Measurements from ENCODE around the gene C16orf95. TPM values are rescaled to one million over a fixed set of nuclear protein-coding genes. Genes with fewer than 3 reads are reported as not detected.

Gene C16orf95
- total RNA-seq, 1 donor from 2014 or later, result 1.7 TPM

DNA sequence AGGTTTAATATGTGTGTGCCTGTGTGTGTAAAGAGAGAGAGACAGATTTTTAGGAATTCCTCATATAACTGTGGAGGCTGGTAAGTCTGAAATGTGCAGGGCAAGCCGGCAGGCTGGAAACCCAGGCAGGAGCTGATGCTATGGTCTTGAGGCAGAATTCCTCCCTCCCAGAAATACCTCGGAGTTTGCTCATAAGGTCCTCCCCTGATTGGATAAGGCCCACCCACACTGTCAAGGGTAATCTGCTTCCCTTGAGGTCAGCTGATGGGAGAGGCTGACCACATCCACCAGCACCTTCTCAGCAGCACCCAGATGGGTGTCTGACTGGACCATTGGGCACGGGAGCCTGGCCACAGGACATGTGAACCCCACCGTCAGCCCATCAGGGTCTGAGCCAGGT is 42.4 kb downstream of the C16orf95 start:
- TF ChIP-seq, protein P1, sequence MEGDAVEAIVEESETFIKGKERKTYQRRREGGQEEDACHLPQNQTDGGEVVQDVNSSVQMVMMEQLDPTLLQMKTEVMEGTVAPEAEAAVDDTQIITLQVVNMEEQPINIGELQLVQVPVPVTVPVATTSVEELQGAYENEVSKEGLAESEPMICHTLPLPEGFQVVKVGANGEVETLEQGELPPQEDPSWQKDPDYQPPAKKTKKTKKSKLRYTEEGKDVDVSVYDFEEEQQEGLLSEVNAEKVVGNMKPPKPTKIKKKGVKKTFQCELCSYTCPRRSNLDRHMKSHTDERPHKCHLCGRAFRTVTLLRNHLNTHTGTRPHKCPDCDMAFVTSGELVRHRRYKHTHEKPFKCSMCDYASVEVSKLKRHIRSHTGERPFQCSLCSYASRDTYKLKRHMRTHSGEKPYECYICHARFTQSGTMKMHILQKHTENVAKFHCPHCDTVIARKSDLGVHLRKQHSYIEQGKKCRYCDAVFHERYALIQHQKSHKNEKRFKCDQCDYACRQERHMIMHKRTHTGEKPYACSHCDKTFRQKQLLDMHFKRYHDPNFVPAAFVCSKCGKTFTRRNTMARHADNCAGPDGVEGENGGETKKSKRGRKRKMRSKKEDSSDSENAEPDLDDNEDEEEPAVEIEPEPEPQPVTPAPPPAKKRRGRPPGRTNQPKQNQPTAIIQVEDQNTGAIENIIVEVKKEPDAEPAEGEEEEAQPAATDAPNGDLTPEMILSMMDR (conservative IDR thresholded peaks at IDR 0.05; ENCODE audit: low read depth, low read length), result no peak
- no peak overlapping the region for H3K4me3 ChIP-seq (ENCODE audit: low read depth, low read length)
- DNase-seq (ENCODE audit: low read depth), result no peak

DNA sequence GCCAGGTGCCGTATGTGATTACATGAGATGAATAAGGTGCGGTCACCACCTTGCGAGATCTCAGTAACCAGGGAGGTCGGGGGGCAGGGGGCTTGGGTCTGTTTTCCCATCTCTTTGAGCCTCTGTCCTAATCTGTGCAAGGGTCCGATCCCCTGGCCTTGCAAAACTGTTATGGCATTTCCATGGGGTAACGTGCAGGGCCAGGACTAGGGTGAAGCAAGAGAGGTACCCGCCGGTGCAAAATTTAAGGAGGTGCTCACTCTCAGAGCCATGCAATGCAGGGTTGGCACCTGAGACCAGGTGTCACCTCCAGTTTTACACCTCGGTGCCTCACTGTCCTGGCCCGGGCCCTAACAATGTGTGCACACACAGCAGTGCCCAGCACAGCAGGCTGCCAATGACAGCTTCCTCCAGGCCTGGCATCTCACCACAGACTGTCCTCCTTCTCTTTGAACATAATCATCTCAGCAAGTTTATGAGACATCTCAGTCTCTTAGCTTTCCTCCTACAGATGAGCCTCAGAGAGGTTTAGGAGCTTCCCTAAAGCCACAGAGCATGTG is 43.6 kb downstream of the C16orf95 start:
- TF ChIP-seq, protein P1 (conservative IDR thresholded peaks at IDR 0.05; ENCODE audit: low read depth, low read length), result no peak
- no peak overlapping the region for H3K4me3 ChIP-seq (ENCODE audit: low read depth, low read length)
- DNase-seq (ENCODE audit: low read depth), result no peak

DNA sequence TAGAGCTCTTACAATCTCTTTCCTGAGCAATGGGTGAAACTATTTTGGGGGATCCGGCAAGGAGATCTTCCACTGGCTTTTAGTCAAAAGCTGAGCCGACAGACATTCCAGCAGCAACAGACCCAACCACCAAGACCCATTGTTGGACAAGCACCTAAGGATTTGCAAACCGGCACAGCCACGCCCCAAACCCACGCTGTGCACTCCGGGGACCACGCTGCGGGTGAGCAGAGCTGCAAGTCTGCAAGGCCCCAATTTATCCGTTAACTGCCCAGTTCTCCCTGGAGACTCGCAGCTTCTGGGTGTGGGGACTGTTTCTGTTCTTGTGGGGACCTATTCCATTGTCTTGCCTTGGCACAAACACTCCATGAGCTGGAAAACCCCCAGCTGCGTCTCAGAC is 45.9 kb downstream of the C16orf95 start:
- no peak for DNase-seq (ENCODE audit: low read depth)
- H3K4me3 ChIP-seq (ENCODE audit: low read depth, low read length), result no peak overlapping the region
- TF ChIP-seq, protein P1 (conservative IDR thresholded peaks at IDR 0.05; ENCODE audit: low read depth, low read length), result no peak

DNA sequence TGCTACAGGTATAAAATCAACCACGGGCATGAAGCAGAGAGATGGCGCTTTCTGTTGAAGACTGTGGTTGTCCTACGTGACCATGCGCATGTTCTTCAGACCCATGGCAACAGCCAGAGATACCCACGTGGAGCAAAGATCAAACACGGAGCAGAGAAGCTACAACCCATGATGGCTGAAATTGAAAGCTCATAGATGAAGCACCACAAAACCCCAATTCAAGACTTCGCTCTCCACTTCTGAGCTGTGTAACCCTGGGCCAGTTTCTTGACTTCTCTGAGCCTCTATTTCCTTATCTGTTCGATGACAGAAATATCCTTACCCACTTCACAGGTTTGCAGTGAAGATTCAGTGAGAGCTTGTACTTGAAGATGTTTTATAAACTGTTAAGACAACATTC is 49.6 kb downstream of the C16orf95 start:
- TF ChIP-seq, protein P1 (conservative IDR thresholded peaks at IDR 0.05; ENCODE audit: low read depth, low read length), result no peak
- DNase-seq (ENCODE audit: low read depth), result no peak
- H3K4me3 ChIP-seq (ENCODE audit: low read depth, low read length), result no peak overlapping the region

DNA sequence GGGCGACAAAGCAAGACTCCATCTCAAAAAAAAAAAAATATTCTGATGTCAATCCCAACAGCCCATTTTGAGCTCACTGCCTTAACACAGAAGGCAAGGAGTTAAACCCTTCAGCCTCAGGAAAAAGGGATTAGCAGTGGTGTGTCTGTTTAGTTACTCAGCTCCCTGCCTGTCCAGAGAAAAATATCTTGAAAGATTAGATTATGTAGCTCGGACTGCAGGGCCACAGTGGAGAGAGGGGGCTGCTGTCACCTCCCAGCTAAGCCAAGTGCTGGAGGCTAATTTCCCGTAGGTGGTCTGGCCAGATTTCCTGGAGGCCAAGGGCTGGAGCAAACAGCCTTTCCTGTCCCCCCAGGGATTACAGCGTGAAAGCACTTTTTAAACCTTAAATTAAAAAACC is 50.3 kb downstream of the C16orf95 start:
- no peak for DNase-seq (ENCODE audit: low read depth)
- H3K4me3 ChIP-seq (ENCODE audit: low read depth, low read length), result no peak overlapping the region
- TF ChIP-seq, protein P1 (conservative IDR thresholded peaks at IDR 0.05; ENCODE audit: low read depth, low read length), result no peak

DNA sequence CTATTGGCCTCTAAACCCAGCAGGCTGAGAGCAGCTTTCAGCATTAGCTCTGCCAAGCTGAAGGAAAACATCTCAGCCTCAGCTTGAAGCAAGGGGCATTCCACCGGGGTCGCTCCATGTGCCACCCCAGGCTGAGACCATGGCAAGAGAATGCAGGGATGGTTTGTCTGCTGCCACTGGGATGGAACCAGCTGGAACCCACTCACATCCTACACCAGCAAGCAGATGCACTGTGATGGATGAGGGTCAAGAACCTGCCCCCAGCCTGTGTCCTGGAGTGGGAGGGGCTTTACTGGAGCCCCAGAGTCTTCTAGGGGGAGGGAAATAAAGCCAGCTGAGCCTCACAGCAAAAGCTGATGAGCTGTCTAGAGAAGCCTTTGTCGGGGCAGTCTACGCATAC is 51.9 kb downstream of the C16orf95 start:
- DNase-seq (ENCODE audit: low read depth), result no peak

DNA sequence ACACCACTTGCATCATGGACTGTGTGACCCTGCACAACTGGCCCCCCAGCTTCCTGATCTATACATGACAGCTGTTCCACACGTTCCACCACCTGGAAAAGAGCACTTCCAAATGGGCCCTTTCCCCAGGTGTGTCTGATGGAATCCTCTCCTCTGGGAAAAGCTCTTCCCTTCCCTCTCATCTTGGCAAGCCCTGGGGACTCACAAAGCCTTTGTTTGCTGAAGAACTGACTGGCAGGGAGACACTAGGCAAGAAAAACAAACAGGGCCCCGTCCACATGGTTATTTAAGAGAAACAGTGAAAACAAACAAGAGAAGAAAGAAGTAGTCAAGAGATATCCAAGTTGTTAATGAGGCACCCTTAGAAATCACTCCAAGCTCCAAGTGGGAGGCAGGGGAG is 52.6 kb downstream of the C16orf95 start:
- no peak overlapping the region for H3K4me3 ChIP-seq (ENCODE audit: low read depth, low read length)
- DNase-seq (ENCODE audit: low read depth), result no peak
- TF ChIP-seq, protein P1 (conservative IDR thresholded peaks at IDR 0.05; ENCODE audit: low read depth, low read length), result no peak

More for the DNA sequence above, 51.9 kb downstream of the C16orf95 start:
- TF ChIP-seq, protein P1 (conservative IDR thresholded peaks at IDR 0.05; ENCODE audit: low read depth, low read length), result no peak
- no peak overlapping the region for H3K4me3 ChIP-seq (ENCODE audit: low read depth, low read length)
